ENCODE measurements around the gene IL11.
"Not testable (repeated sequence)": the region's sequence is repeated elsewhere in the genome, so short reads cannot be mapped to it uniquely, and the experiment has no call there.

The IL11 gene

GRCh38 chr19:55348317-55349034 lies 21.8 kb downstream of the IL11 start:
- DNase-seq: no peak

GRCh38 chr19:55347442-55348009 lies 22.7 kb downstream of the IL11 start:
- DNase-seq: no peak

- DNase-seq: no peak
Observed at GRCh38 chr19:55346725-55347441, 23.4 kb downstream of the IL11 start.

- peak; percentile 78 for DNase-seq
Observed at GRCh38 chr19:55345818-55346724, 24.2 kb downstream of the IL11 start.

GRCh38 chr19:55345101-55345817 lies 25.0 kb downstream of the IL11 start:
- DNase-seq: no peak

- peak; percentile 76 for DNase-seq
Observed at GRCh38 chr19:55344444-55344843, 25.8 kb downstream of the IL11 start.

- no peak for DNase-seq
Observed at GRCh38 chr19:55341595-55342531, 28.4 kb downstream of the IL11 start.

- DNase-seq: peak; percentile 78
Observed at GRCh38 chr19:55341171-55341588, 29.1 kb downstream of the IL11 start.

- DNase-seq: no peak
Observed at GRCh38 chr19:55340784-55341147, 29.5 kb downstream of the IL11 start.

- peak; percentile 63 for DNase-seq
Observed at GRCh38 chr19:55339889-55340783, 30.1 kb downstream of the IL11 start.

- DNase-seq: peak; percentile 100
Observed at GRCh38 chr19:55339105-55339888, 31.0 kb downstream of the IL11 start, which contains the start of gene KMT5C. Gene KMT5C (plus strand): TSS chr19:55339876. CDS start chr19:55341937, 2,061 bp downstream.

- DNase-seq: no peak
Observed at GRCh38 chr19:55336101-55336500, 34.2 kb downstream of the IL11 start.

GRCh38 chr19:55333870-55334269 lies 36.4 kb downstream of the IL11 start:
- no peak for DNase-seq

GRCh38 chr19:55329791-55330190 lies 40.5 kb downstream of the IL11 start:
- DNase-seq: not testable (repeated sequence)

- not testable (repeated sequence) for DNase-seq
Observed at GRCh38 chr19:55328774-55329318, 41.4 kb downstream of the IL11 start.

GRCh38 chr19:55325172-55325571 lies 45.1 kb downstream of the IL11 start, which contains the start of gene TMEM150B:
Gene TMEM150B (minus strand): TSS chr19:55325341. CDS start chr19:55321036, 4,305 bp downstream.
- DNase-seq: no peak

- DNase-seq: no peak
Observed at GRCh38 chr19:55324662-55325061, 45.6 kb downstream of the IL11 start.

- no peak for DNase-seq
Observed at GRCh38 chr19:55322204-55322885, 47.9 kb downstream of the IL11 start.
